NT2/D1 (cell line): ENCODE measurements around the gene CHTOP.

Experiments
- SUZ12 ChIP-seq: IDR thresholded peaks from 2 replicates; pipeline ENCODE4 v1.6.1; 2011; ENCODE audit not compliant: insufficient read length, insufficient read depth; ENCODE audit errors: extremely low read depth
- YY1 ChIP-seq: IDR thresholded peaks from 2 replicates; pipeline ENCODE4 v1.6.1; 2011; ENCODE audit not compliant: insufficient read length, insufficient read depth
- ZNF274 ChIP-seq: IDR thresholded peaks from 2 replicates; pipeline ENCODE4 v1.6.1; 2011; ENCODE audit warnings: mild to moderate bottlenecking, low read depth, low read length

DNA sequence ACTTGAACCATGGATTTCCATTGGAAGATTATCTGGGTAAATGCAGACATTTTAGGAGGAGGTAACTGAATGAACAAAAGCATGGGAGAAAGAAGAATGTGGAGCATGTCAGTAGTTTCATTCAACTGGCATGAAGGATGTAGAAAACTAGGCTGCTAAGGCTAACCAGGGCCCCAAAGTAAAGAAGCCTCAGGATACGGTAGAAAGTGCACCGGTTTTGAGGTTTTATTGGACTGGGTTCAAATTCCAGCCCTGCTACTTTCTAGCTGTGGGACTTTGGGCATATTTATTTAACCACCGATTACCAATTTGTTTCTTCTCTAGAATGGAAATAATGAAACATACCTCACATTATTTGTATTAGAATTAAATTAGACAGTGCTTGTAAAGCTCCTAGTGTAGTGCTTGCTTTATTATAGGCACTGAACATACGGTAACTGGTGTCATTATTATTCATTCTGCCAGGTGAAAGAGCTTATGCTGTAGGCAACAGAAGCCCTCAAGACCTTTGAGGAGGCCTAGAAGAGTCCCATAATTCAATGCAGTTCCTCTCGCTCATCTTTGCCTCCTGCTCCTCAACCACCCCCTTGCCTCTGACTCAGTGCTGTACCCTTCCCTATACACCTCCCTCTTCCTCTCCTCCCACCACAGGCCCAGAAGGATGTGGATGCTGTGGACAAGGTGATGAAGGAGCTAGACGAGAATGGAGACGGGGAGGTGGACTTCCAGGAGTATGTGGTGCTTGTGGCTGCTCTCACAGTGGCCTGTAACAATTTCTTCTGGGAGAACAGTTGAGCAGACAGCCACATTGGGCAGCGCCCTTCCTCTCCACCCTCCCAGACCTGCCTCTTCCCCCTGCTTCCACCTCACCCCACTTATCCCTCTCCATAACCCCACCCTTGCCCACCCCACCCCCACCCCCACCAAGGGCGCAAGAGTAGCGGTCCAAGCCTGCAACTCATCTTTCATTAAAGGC is 2.5 kb upstream of the CHTOP start:
- TF ChIP-seq YY1: no peak
- TF ChIP-seq ZNF274: no peak
- TF ChIP-seq SUZ12: no peak
